Gastroesophageal sphincter (tissue), 3 donors: ENCODE measurements around the gene PRKAR2B.

Source experiments
- POLR2AphosphoS5 ChIP-seq: sonication (generic); formaldehyde crosslinking; IDR thresholded peaks from one replicate; pipeline ENCODE4 v1.6.1; 2017; ENCODE audit warnings: antibody characterized with exemption
- TF ChIP-seq, protein P1 (sequence below), 4 experiments: fragments of 200-600 bp in 2 of 4; fragments of 450-650 bp in 2 of 4; sonication (generic) in 1 of 4; IDR thresholded peaks; one replicate each; pipeline ENCODE4 v1.5.1; 2017 to 2019; ENCODE audit warnings: antibody characterized with exemption in 4 of 4, mild to moderate bottlenecking in 2 of 4, moderate library complexity in 2 of 4

DNA sequence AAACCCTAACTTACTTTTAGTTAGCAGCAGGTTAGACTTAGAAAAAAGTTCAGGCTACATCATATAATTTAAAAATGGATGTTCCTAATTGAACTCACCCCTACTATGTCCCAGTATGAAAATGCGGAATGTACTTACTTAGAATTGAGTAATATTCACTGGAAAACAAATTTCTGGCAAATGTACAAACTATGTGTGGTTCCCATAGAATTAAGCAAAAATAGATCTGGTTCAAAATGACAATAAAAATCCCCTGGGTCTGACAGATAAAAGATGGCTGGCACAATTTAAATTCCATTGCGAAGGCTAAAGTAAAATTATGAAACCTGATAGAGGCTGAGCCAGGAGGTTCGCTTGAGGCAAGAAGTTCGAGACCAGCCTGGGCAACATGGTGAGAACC, 42.4 kb upstream of the PRKAR2B start:
- TF ChIP-seq, protein P1, sequence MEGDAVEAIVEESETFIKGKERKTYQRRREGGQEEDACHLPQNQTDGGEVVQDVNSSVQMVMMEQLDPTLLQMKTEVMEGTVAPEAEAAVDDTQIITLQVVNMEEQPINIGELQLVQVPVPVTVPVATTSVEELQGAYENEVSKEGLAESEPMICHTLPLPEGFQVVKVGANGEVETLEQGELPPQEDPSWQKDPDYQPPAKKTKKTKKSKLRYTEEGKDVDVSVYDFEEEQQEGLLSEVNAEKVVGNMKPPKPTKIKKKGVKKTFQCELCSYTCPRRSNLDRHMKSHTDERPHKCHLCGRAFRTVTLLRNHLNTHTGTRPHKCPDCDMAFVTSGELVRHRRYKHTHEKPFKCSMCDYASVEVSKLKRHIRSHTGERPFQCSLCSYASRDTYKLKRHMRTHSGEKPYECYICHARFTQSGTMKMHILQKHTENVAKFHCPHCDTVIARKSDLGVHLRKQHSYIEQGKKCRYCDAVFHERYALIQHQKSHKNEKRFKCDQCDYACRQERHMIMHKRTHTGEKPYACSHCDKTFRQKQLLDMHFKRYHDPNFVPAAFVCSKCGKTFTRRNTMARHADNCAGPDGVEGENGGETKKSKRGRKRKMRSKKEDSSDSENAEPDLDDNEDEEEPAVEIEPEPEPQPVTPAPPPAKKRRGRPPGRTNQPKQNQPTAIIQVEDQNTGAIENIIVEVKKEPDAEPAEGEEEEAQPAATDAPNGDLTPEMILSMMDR (IDR thresholded peaks at IDR 0.05): no peak
- no peak for TF ChIP-seq POLR2AphosphoS5
